HepG2 (cell line): ENCODE results near the gene KXD1. TPM values are rescaled to one million over a fixed set of nuclear protein-coding genes. Genes with fewer than 3 reads are reported as not detected.

Experiments
- ATAC-seq: fragments of 200-7000 bp; cut with Tn5 transposase; 3 replicates; pipeline ENCODE4 v1.9.1; 2020; ENCODE audit warnings: mild to moderate bottlenecking, moderate library complexity
- BruUV-seq: library from RNA; stranded (reverse); fragments of 400-500 nt; replicated peaks from 2 replicates; lab custom pipeline; 2021; lab: Mats Ljungman, UMichigan
- CTCF ChIA-PET: fragments of 300-600 bp; formaldehyde crosslinking; extraction: SDS; loops from one replicate; lab custom pipeline; 2021; ENCODE audit warnings: low total read pairs, inconsistent platforms, low intra/inter-chr PET ratio; lab: Yijun Ruan, JAX
- POLR2A ChIA-PET: fragments of 350-600 bp; sonication (Branson Sonifier 250); formaldehyde crosslinking; loops from one replicate; lab custom pipeline; 2020; ENCODE audit warnings: antibody characterized with exemption, inconsistent platforms; lab: Yijun Ruan, JAX
- DNase-seq: peaks from one replicate; pipeline ENCODE4 v3.0.0-alpha.2; 2015; ENCODE audit warnings: low spot score
- FAIRE-seq: peaks from 3 replicates; lab custom pipeline; 2011; peaks lifted over from hg19 to GRCh38; lab: Jason Lieb, UNC
- H2AFZ ChIP-seq: one replicate; pipeline ENCODE4 v1.6.1; 2011; ENCODE audit warnings: low read length, inconsistent platforms
- H3K27ac ChIP-seq: fragments of 300-600 bp; 3 replicates; pipeline ENCODE4 v1.8.0; 2011; ENCODE audit warnings: mixed run types, mild to moderate bottlenecking, mixed read lengths, low read length, inconsistent platforms; ENCODE audit not compliant: insufficient read depth; ENCODE audit errors: extremely low read length
- H3K27me3 ChIP-seq, 2 experiments: fragments of 200-600 bp in 1 of 2; 2 replicates in 1 of 2; 3 replicates in 1 of 2; pipeline versions ENCODE4 v1.6.0 to v1.8.0; 2011; ENCODE audit warnings: low read length in 2 of 2, mild to moderate bottlenecking in 2 of 2, moderate library complexity in 2 of 2, inconsistent platforms in 1 of 2; ENCODE audit not compliant: insufficient read depth in 2 of 2, control insufficient read depth in 1 of 2
- H3K36me3 ChIP-seq, 2 experiments: fragments of 200-600 bp in 1 of 2; replicated peaks in 1 of 2; 2 replicates in 1 of 2; 3 replicates in 1 of 2; pipeline versions ENCODE4 v1.5.1 to v1.8.0; 2011; ENCODE audit warnings: low read length in 2 of 2, inconsistent platforms in 1 of 2; ENCODE audit not compliant: insufficient read depth in 2 of 2, control insufficient read depth in 1 of 2
- H3K4me1 ChIP-seq: 2 replicates; pipeline ENCODE4 v1.5.1; 2012; ENCODE audit warnings: low read length, inconsistent platforms; ENCODE audit not compliant: insufficient read depth
- H3K4me2 ChIP-seq: 2 replicates; pipeline ENCODE4 v1.6.0; 2011; ENCODE audit warnings: low read depth, low read length, inconsistent platforms
- H3K4me3 ChIP-seq, 3 experiments: fragments of 200-600 bp in 1 of 3; sonication (generic), shearing (Covaris generic) in 1 of 3; replicated peaks in 1 of 3; 2 replicates each; pipeline ENCODE4 v1.5.1; 2011 to 2016; ENCODE audit warnings: low read length in 3 of 3, inconsistent platforms in 2 of 3, low read depth in 2 of 3, mild to moderate bottlenecking in 2 of 3, control low read depth in 1 of 3, mixed read lengths in 1 of 3; ENCODE audit not compliant: insufficient read depth in 1 of 3
- H3K79me2 ChIP-seq: one replicate; pipeline ENCODE4 v1.6.1; 2011; ENCODE audit warnings: low read length, inconsistent platforms; ENCODE audit not compliant: insufficient read depth
- H3K9ac ChIP-seq: 2 replicates; pipeline ENCODE4 v1.6.0; 2011; ENCODE audit warnings: mild to moderate bottlenecking, low read depth, low read length, inconsistent platforms; ENCODE audit not compliant: insufficient read depth
- H3K9me3 ChIP-seq: 2 replicates; pipeline ENCODE4 v1.5.1; 2012; ENCODE audit warnings: mild to moderate bottlenecking, low read length
- H4K20me1 ChIP-seq: 2 replicates; pipeline ENCODE4 v1.6.0; 2011; ENCODE audit warnings: inconsistent platforms, mild to moderate bottlenecking, low read length, moderate library complexity; ENCODE audit not compliant: insufficient read depth
- AGO2 ChIP-seq: fragments of 200-400 bp; formaldehyde crosslinking; optimal IDR thresholded peaks from 2 replicates; pipeline ENCODE3; 2017; ENCODE audit warnings: mild to moderate bottlenecking, low read depth, low read length, moderate library complexity
- CHD2 ChIP-seq: IDR thresholded peaks from 2 replicates; pipeline ENCODE4 v1.6.1; 2011; ENCODE audit warnings: low read depth, low read length, improper control_type of control experiment
- KAT7 ChIP-seq: IDR thresholded peaks from 2 replicates; pipeline ENCODE4 v1.6.1; 2018; ENCODE audit warnings: borderline replicate concordance, missing compliant biosample characterization
- LBX2 ChIP-seq: sonication (generic); formaldehyde crosslinking; IDR thresholded peaks from 2 replicates; pipeline ENCODE4 v1.5.0; 2020; ENCODE audit warnings: missing genetic modification reagents, mild to moderate bottlenecking, borderline replicate concordance
- MBD4 ChIP-seq: IDR thresholded peaks from 2 replicates; pipeline ENCODE4 v1.6.1; 2012; ENCODE audit warnings: low read length, inconsistent platforms, borderline replicate concordance
- TBL1XR1 ChIP-seq: fragments of 150-350 bp; IDR thresholded peaks from 2 replicates; pipeline ENCODE4 v1.6.1; 2014; ENCODE audit warnings: borderline replicate concordance, low read length; ENCODE audit not compliant: partially characterized antibody
- ZNF124 ChIP-seq: sonication (generic); formaldehyde crosslinking; IDR thresholded peaks from 2 replicates; pipeline ENCODE4 v1.4.0; 2020; ENCODE audit warnings: missing genetic modification reagents
- ZNF280D ChIP-seq: sonication (generic); formaldehyde crosslinking; IDR thresholded peaks from 2 replicates; pipeline ENCODE4 v1.5.1; 2020; ENCODE audit warnings: mild to moderate bottlenecking, missing genetic modification reagents
- ZNF629 ChIP-seq: sonication (generic); formaldehyde crosslinking; conservative IDR thresholded peaks from 2 replicates; pipeline ENCODE4 v1.5.0; 2020; ENCODE audit warnings: missing genetic modification reagents
- ZNF749 ChIP-seq: sonication (generic); formaldehyde crosslinking; IDR thresholded peaks from 2 replicates; pipeline ENCODE4 v1.8.0; 2022; ENCODE audit warnings: mild to moderate bottlenecking, missing genetic modification reagents, moderate library complexity, borderline replicate concordance
- WGBS: methylation state at CpG from one replicate; pipeline ENCODE4 v1.1.6; 2017; ENCODE audit warnings: low lambda C conversion rate; 5-methylcytosine and 5-hydroxymethylcytosine counted together
- in situ Hi-C: cut with HindIII; loops from 2 replicates; pipeline ENCODE4 v1.10.0; 2017; ENCODE audit warnings: low pct_unique_long_range_greater_than_20kb; ENCODE audit not compliant: extremely low pct_ligation_motif_present
- intact Hi-C: fragments of 100-400 bp; cut with micrococcal nuclease; formaldehyde crosslinking; loops from one replicate; pipeline ENCODE4 v1.10.0; 2022; ENCODE audit not compliant: unreplicated experiment
- polyA plus RNA-seq, 8 experiments: library from polyadenylated mRNA; depleted of rRNA in 3 of 8; stranded (reverse) in 7 of 8; unstranded in 1 of 8; fragments of >200 nt; fragmentation: Illumina TruSeq in 4 of 8; extraction: Trizol in 4 of 8; gene quantifications; 2 replicates each; pipeline versions ENCODE4 v1.2.1 to v1.2.3, GENCODE V29; 2011 to 2016; ENCODE audit warnings: low read depth in 4 of 8, missing spikeins in 1 of 8, mixed read lengths in 1 of 8; ENCODE audit not compliant: insufficient read depth in 1 of 8
- total RNA-seq, 5 experiments: library from RNA; depleted of rRNA; stranded (reverse); fragments of >200 nt; fragmentation: Illumina TruSeq; extraction: Trizol; gene quantifications; 2 replicates each; pipeline ENCODE4 v1.2.3, GENCODE V29; 2016; ENCODE audit warnings: low read depth in 1 of 5
- TF ChIP-seq, protein P1 (sequence below): conservative IDR thresholded peaks from 2 replicates; pipeline ENCODE4 v1.6.1; 2018; ENCODE audit warnings: missing genetic modification reagents

KXD1 gene
- total and polyA plus RNA-seq, 2 of the 13 experiments (the other 11 are each of a cell fraction or from before 2014, with no cell fraction given) = 44.6 to 143 TPM

DNA sequence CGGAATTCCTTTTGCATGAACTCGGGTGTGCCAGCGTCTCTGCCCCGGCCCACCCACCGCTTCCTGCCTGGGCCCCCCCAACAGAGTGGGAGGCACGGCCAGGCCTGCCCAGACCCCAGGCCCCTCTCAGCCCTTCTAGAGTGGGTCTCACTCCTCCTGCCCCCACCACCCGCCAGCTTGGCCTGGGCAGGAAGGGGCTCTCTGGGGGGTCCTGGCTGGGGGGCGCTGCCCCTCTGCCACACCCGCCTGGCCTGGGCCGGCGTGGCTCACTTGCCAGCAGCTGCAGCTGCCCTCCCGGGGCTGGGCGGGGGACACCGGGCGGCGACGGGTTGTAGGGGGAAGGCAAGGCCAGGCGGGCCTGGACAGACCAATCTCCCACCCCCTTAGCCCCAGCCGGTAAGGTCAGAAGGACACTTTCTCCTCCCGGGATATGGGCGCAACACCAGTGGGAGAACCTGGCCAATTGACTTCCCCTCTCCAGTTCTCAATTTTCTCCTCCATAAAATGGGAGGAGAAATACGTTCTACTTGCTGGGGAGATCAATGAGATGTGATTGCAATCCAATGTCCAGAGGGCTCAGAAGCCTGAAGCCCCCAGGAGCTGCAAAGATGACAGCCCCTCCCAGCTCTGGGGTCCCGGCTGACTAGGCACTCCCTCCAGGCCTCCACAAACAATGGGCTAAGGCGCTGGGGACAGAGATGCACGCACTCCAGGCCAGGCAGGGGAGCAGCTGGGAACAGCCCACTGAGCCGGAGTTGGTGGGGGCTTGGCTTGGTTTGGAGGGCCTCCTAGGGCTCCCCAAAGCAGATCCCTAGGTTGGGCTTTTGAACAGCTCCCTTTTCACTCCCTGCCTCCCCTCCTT, 46.5 kb downstream of the KXD1 start:
- Histone ChIP-seq H4K20me1 (peaks cover 26% of the 10 kb centered on the region), H3K4me3 (peak overlapping the region; percentile 67 to 82 (median 82)), H3K4me1 (peaks cover 42% of the 10 kb centered on the region), H3K79me2 (peaks cover 34% of the 10 kb centered on the region), H2AFZ (no peak overlapping the region), H3K27ac (no peak overlapping the region), H3K9me3 (no peaks in the 10 kb centered on the region), H3K9ac (peak overlapping the region; percentile 80), H3K4me2 (peak overlapping the region; percentile 91), H3K36me3 (peaks cover 9 to 21% of the 10 kb centered on the region in 2 experiments; a peak in 3 of 5 replicates), H3K27me3 (no peaks in the 10 kb centered on the region; a peak in 1 of 5 replicates)
- no peak for DNase-seq
- intact Hi-C loops = no loop called here
- ATAC-seq = 0 out of 3 replicates have a peak, but pooled peaks have one; percentile 6
- in situ Hi-C loops = no loop called here
- 65% methylated on average over 6 of the region's 26 CpGs for WGBS
- no peak for FAIRE-seq
- ChIA-PET POLR2A (interaction anchor here (1.6 kb wide), 1 partner anchor 15 kb away, joined by 4 read pairs; no protein-coding TSS in a partner anchor), CTCF (no interaction called here)
- TF ChIP-seq LBX2 (CRISPR knock-in tag) (no peak), AGO2 (peak; percentile 25), ZNF629 (CRISPR knock-in tag) (peak; percentile 77)
- no TSS peak for BruUV-seq

DNA sequence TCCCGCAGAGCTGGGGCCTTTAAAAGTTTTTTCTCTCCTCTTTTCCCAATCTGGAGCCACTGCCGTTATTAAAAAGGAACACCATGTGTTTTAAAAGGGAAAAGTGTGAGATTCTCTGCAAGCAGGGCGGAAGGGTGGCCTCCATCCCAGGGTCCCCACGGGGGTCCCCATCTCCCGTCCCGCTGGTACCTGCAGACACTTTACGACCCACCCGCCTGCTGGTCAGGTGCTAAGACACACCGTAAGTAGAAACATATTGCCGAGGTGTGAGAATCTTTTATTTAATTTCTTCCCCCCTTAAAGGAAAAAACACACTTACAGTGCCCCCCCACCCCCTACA, 47.1 kb downstream of the KXD1 start:
- 57% methylated on average over 10 of the region's 10 CpGs for WGBS
- Histone ChIP-seq H3K4me1 (peaks cover 48% of the 10 kb centered on the region), H3K9me3 (no peaks in the 10 kb centered on the region), H3K4me3 (peak overlapping the region; percentile 67 to 82 (median 82)), H3K4me2 (peak overlapping the region; percentile 91), H3K27me3 (no peaks in the 10 kb centered on the region; a peak in 1 of 5 replicates), H3K9ac (peak overlapping the region; percentile 80), H4K20me1 (peaks cover 26% of the 10 kb centered on the region), H3K27ac (no peak overlapping the region), H2AFZ (no peak overlapping the region), H3K79me2 (peaks cover 34% of the 10 kb centered on the region), H3K36me3 (peaks cover 6 to 15% of the 10 kb centered on the region in 2 experiments; a peak in 3 of 5 replicates)
- POLR2A ChIA-PET = interaction anchor here (1.6 kb wide), 1 partner anchor 16 kb away, joined by 4 read pairs; no protein-coding TSS in a partner anchor
- DNase-seq (no peak), FAIRE-seq (no peak), ATAC-seq (no peak)
- in situ Hi-C loops (no loop called here), intact Hi-C loops (no loop called here)
- no TSS peak for BruUV-seq
- CTCF ChIA-PET = no interaction called here
- no peak for TF ChIP-seq ZNF124 (CRISPR knock-in tag)
- TF ChIP-seq TBL1XR1 = no peak
- TF ChIP-seq CHD2 = no peak
- no peak for TF ChIP-seq ZNF749
- TF ChIP-seq, protein P1, sequence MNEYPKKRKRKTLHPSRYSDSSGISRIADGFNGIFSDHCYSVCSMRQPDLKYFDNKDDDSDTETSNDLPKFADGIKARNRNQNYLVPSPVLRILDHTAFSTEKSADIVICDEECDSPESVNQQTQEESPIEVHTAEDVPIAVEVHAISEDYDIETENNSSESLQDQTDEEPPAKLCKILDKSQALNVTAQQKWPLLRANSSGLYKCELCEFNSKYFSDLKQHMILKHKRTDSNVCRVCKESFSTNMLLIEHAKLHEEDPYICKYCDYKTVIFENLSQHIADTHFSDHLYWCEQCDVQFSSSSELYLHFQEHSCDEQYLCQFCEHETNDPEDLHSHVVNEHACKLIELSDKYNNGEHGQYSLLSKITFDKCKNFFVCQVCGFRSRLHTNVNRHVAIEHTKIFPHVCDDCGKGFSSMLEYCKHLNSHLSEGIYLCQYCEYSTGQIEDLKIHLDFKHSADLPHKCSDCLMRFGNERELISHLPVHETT (CRISPR knock-in tag) = no peak
- TF ChIP-seq ZNF280D = no peak
- no peak for TF ChIP-seq MBD4
- TF ChIP-seq KAT7 (CRISPR knock-in tag) = no peak
